ENCODE data around the gene TMEM190. TPM values are rescaled to one million over a fixed set of nuclear protein-coding genes. Genes with fewer than 3 reads are reported as not detected.

TMEM190 gene
- total and polyA plus RNA-seq, 9 of the 15 experiments (the other 6 are each of a cell fraction or from before 2014, with no cell fraction given), result not detected

DNA sequence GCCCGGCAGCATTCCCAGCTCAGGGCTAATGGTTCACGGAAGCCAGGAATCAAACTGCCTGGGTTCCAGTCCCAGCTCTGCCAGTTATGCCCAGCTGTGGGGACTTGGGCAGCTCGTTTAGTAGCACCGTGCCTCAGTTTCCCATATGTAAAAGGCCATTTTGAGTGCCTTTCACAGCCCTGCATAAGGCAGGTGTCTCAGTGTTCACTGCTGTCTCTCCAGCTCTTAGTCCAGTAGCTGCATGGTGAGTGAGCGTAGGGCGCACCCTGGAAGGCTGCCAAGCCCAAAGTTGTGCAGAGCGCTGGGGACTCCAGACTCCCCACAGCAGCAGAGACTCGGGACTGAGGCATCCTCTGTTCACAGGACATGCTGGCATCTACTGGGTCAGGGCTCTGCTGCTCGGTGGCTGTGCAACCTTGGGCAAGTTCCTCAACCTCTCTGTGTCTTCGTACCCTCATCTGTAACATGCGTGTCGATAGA is 14.6 kb downstream of the TMEM190 start (continued):
- TF ChIP-seq, protein P1, sequence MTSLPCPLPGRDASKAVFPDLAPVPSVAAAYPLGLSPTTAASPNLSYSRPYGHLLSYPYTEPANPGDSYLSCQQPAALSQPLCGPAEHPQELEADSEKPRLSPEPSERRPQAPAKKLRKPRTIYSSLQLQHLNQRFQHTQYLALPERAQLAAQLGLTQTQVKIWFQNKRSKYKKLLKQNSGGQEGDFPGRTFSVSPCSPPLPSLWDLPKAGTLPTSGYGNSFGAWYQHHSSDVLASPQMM (CRISPR knock-in tag; IDR thresholded peaks at IDR 0.05), result no peak
- TF ChIP-seq RCOR1 (IDR thresholded peaks at IDR 0.05; ENCODE audit: borderline replicate concordance in 1 of 2, low read depth in 2 of 2, low read length in 2 of 2) (0 out of 4 replicates have a peak, but pooled peaks of 1 of the 2 experiments have one; percentile 34), ARNT (IDR thresholded peaks at IDR 0.05) (no peak), ZNF239 (CRISPR knock-in tag; IDR thresholded peaks at IDR 0.05) (no peak), SETDB1 (IDR thresholded peaks at IDR 0.05; ENCODE audit: low read length) (no peak), HMGN3 (IDR thresholded peaks at IDR 0.05; ENCODE audit: borderline replicate concordance, extremely low read depth, insufficient read length, low read depth, low read length) (no peak), YBX1 (IDR thresholded peaks at IDR 0.05) (no peak), POLR2G (IDR thresholded peaks at IDR 0.05; ENCODE audit: low read depth, low read length) (peak; percentile 63; the same call in 1 of the 2 replicates), KAT2B (IDR thresholded peaks at IDR 0.05; ENCODE audit: low read depth, low read length) (no peak), POLR2A (conservative IDR thresholded peaks at IDR 0.05) (peak; percentile 30), SNRNP70 (optimal IDR thresholded peaks at IDR 0.05; ENCODE audit: low read depth, low read length) (peak; percentile 78), SIRT6 (IDR thresholded peaks at IDR 0.05; ENCODE audit: low read depth, low read length) (peak; percentile 75), NFIC (IDR thresholded peaks at IDR 0.05) (peak; percentile 89)
- TF ChIP-seq, protein P2, sequence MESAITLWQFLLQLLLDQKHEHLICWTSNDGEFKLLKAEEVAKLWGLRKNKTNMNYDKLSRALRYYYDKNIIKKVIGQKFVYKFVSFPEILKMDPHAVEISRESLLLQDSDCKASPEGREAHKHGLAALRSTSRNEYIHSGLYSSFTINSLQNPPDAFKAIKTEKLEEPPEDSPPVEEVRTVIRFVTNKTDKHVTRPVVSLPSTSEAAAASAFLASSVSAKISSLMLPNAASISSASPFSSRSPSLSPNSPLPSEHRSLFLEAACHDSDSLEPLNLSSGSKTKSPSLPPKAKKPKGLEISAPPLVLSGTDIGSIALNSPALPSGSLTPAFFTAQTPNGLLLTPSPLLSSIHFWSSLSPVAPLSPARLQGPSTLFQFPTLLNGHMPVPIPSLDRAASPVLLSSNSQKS (CRISPR knock-in tag; IDR thresholded peaks at IDR 0.05), result no peak
- TF ChIP-seq, protein P3, sequence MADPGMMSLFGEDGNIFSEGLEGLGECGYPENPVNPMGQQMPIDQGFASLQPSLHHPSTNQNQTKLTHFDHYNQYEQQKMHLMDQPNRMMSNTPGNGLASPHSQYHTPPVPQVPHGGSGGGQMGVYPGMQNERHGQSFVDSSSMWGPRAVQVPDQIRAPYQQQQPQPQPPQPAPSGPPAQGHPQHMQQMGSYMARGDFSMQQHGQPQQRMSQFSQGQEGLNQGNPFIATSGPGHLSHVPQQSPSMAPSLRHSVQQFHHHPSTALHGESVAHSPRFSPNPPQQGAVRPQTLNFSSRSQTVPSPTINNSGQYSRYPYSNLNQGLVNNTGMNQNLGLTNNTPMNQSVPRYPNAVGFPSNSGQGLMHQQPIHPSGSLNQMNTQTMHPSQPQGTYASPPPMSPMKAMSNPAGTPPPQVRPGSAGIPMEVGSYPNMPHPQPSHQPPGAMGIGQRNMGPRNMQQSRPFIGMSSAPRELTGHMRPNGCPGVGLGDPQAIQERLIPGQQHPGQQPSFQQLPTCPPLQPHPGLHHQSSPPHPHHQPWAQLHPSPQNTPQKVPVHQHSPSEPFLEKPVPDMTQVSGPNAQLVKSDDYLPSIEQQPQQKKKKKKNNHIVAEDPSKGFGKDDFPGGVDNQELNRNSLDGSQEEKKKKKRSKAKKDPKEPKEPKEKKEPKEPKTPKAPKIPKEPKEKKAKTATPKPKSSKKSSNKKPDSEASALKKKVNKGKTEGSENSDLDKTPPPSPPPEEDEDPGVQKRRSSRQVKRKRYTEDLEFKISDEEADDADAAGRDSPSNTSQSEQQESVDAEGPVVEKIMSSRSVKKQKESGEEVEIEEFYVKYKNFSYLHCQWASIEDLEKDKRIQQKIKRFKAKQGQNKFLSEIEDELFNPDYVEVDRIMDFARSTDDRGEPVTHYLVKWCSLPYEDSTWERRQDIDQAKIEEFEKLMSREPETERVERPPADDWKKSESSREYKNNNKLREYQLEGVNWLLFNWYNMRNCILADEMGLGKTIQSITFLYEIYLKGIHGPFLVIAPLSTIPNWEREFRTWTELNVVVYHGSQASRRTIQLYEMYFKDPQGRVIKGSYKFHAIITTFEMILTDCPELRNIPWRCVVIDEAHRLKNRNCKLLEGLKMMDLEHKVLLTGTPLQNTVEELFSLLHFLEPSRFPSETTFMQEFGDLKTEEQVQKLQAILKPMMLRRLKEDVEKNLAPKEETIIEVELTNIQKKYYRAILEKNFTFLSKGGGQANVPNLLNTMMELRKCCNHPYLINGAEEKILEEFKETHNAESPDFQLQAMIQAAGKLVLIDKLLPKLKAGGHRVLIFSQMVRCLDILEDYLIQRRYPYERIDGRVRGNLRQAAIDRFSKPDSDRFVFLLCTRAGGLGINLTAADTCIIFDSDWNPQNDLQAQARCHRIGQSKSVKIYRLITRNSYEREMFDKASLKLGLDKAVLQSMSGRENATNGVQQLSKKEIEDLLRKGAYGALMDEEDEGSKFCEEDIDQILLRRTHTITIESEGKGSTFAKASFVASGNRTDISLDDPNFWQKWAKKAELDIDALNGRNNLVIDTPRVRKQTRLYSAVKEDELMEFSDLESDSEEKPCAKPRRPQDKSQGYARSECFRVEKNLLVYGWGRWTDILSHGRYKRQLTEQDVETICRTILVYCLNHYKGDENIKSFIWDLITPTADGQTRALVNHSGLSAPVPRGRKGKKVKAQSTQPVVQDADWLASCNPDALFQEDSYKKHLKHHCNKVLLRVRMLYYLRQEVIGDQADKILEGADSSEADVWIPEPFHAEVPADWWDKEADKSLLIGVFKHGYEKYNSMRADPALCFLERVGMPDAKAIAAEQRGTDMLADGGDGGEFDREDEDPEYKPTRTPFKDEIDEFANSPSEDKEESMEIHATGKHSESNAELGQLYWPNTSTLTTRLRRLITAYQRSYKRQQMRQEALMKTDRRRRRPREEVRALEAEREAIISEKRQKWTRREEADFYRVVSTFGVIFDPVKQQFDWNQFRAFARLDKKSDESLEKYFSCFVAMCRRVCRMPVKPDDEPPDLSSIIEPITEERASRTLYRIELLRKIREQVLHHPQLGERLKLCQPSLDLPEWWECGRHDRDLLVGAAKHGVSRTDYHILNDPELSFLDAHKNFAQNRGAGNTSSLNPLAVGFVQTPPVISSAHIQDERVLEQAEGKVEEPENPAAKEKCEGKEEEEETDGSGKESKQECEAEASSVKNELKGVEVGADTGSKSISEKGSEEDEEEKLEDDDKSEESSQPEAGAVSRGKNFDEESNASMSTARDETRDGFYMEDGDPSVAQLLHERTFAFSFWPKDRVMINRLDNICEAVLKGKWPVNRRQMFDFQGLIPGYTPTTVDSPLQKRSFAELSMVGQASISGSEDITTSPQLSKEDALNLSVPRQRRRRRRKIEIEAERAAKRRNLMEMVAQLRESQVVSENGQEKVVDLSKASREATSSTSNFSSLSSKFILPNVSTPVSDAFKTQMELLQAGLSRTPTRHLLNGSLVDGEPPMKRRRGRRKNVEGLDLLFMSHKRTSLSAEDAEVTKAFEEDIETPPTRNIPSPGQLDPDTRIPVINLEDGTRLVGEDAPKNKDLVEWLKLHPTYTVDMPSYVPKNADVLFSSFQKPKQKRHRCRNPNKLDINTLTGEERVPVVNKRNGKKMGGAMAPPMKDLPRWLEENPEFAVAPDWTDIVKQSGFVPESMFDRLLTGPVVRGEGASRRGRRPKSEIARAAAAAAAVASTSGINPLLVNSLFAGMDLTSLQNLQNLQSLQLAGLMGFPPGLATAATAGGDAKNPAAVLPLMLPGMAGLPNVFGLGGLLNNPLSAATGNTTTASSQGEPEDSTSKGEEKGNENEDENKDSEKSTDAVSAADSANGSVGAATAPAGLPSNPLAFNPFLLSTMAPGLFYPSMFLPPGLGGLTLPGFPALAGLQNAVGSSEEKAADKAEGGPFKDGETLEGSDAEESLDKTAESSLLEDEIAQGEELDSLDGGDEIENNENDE (IDR thresholded peaks at IDR 0.05; ENCODE audit: low read depth, low read length), result no peak
- TF ChIP-seq, protein P4, sequence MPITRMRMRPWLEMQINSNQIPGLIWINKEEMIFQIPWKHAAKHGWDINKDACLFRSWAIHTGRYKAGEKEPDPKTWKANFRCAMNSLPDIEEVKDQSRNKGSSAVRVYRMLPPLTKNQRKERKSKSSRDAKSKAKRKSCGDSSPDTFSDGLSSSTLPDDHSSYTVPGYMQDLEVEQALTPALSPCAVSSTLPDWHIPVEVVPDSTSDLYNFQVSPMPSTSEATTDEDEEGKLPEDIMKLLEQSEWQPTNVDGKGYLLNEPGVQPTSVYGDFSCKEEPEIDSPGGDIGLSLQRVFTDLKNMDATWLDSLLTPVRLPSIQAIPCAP (CRISPR knock-in tag; IDR thresholded peaks at IDR 0.05; ENCODE audit: borderline replicate concordance), result no peak

Measured in K562 (cell line).